Measurements from ENCODE around the gene RPS21.

RPS21 gene

DNA sequence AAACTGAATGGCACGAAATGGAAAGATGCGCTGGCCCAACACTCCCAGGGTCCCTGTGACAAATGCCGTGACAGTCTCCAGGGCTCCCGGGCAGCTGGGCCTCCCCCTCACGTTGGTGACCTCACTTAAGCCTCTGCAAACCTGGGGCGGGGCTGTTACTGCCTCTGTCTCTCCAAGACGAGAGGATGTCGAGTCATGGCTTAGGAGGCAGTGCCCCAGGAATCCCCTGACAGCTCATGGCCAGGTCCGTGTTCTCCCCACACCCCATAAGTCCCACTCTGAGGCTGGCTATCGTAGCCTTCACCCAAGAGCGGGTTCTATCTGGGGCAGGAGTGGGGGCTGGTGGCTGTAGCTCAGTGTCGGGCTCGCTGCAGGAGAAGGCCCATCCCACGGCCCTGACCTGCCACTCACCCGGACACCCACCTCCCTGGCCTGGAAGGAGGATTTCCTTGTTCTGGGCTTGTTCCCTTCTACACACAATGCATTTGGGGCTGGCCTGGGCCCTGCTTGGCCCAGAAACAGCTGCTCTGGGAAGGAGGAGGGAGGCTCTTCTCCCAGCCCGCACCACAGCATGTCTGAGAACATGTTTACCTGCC, 5.6 kb upstream of the RPS21 start:
- DNase-seq, result no peak

GRCh38 chr20:62381842-62382241, 5.1 kb upstream of the RPS21 start:
- no peak for DNase-seq

DNA sequence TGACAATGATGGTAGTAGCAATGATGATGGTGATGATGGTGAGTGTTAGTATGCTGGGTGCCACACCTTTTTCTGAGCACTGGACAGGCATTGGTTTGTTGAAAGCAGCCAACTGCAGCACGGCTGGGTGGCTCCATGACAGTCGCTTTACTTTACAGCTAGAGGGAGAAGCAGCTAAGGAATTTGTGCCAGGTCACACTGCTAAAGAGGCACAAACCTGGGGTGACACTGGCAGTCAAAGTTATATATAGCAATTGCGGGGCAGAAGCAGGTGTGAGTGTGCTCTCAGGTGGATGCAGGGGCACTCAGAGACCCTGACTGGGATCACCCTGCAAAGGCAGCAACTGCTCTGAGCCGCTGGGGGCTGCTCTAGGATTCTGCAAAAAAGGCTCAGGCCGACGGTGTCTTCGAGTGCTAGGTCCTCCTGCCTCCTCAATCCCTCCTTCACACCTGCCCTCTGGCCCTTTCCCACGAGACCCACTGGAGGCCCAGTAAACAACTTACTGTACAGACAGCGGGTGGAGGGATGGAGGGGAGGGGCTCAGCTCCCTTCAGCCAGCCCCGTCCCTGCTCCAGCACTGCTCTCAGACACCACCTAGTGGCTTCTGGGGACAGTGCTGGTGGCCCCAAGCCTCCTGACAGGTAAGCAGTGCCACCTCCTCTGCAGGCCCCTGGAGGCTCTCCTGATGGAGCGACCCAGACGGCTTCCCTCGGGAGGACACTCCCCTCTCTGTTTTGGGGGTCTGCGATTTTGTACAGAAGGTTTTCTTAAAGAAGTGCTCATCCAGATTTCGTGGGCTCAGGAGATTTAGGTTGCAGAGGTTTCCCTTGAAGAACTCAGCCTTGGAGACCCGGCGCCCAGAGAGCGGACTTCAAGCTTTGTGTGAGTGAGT, 4.4 kb upstream of the RPS21 start:
- DNase-seq, result peak; percentile 84

GRCh38 chr20:62387219-62387913, 463 bp downstream of the RPS21 start:
- no peak for DNase-seq

GRCh38 chr20:62387933-62388635, 1.2 kb downstream of the RPS21 start:
- DNase-seq, result no peak

DNA sequence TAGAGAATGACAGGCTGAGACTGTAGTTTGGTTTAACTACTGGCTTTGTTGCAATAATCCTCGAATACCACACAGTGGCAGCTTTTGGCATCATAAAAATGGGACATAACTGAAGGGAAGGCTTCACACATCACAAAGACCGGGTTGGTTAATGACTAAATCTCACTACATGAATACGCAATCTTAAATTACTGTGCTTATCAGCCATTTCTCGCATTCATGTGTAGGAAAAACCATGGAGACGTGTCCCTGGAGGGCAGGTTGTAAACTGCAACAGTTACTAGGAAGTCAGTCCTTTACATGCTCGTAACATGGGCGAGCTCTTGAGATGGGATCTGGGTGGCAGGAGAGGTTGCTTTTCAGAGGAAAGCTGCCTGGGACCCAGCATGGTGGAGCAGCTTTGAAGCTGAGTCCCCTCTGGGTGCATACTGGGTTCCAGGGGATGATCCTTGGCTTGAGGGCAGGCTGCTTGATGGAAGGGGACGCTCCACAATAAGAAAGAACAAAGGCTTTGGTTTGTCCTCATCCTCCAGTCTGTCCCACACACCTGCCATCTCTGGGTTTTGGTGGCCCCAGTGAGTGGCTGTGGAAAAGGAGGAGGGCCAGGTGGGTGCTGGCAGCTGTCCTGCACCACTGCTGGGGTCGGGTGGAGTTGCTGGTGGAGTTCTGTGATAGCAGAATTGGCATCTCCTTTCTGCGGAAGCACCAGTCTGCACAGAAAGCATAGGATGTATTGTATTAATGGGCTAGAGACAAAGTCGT, 2.1 kb downstream of the RPS21 start:
- DNase-seq, result no peak

- DNase-seq, result no peak
These were observed 2.7 kb downstream of the RPS21 start for GRCh38 chr20:62389601-62390087.

DNA sequence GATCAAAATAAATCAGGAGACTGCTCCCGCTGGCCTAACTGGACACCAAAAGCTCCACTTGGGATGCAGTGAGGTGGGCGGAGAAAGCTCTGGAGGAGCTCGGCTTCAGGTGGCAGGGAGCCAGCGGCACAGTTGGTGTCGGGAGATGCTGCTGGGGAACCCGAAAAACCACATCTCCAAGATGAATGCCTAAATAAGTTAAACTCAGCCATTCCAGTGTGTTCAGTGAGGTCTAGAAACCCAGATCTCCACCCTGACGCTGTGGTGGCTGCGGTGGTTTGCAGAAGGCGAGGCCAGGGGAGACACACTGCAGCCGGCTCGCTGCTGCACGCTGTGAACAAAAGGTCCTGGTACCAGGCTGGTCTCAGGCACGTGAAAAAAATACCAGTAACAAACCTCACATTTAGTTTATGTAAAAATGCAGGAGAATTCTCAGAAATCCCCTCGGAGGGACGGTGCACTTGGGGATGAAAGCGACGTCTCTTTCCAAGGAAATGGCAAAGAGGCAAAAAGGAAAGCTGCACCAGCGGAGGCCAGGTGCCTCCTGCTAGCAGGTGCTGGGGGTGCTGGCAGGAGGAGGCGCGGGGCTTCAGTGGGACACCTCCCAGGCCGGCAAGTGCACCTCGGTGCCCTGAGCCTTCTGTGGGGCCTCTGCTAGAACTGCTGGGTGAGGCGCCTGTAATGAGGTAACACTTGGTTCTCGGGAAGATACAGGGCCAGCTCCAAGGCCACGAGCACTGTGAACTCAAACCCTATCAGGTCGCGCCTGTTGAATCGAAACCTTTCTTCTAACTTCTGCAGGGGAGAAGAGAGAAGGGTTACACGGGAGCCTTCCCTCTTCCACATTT, 3.6 kb downstream of the RPS21 start:
- DNase-seq, result no peak

DNA sequence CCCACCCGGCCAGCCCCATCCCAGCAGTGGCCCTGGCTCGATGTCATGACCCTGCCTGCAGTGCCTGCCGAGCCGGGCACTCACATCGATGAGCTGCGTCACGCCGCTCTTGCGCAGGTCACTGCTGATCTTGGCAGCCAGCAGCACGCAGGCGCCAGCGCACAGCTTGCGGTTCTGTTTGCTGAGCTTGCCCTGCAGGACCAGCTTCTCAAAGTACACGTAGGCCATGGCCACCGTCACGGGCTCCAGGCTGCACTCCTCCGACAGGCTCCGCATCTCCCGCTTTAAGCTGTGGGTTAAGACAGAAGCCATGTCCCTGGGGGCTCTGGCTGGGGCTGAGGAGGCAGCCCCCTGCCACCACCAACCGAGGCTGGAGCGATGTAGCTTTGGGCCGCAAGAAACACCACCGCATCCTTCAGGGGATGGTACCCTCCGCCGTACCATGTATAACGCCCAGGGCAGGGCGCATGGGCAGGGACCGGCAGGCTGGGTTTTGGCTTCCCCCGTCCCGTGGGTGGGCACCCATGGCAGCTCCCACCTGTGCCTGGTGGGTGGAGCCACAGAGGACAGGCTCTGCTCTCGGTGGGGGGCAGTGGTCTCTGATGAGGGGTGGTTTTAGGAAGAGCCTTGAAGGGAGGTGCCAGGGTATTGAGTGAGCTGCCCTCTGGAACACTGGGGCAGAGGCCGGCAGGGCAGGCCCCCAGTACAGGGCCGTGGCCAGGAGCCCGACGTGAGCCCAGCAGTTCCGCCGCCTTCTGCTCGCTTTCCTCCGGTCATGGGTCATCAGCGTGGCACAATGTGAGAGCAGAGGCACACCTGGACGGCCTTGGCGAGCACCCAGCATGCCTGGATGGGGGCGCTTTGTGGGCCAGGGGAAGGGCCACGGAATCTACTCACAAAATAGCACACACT, 4.5 kb downstream of the RPS21 start:
- no peak for DNase-seq

GRCh38 chr20:62392077-62392418, 5.1 kb downstream of the RPS21 start:
- no peak for DNase-seq

- no peak for DNase-seq
These were observed 5.9 kb downstream of the RPS21 start for GRCh38 chr20:62392621-62393334.

DNA sequence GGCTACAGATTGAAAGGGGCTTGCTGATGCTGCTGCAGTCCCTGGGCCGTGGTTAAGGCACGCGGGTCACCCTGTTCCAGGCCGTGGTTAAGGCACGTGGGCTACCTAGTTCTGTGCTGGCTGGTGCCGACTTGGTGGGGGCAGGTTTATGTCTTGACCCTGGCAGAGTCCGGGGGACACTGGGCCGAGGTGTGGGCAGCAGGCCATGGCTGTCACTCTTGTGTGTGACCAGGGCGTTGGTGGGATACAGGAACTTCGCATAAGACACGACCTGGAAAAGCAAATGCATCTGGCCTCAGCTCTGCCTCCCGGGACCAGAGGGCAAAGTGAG, 6.4 kb downstream of the RPS21 start:
- DNase-seq, result no peak

- DNase-seq, result no peak
These were observed 6.9 kb downstream of the RPS21 start for GRCh38 chr20:62393830-62394229.

DNA sequence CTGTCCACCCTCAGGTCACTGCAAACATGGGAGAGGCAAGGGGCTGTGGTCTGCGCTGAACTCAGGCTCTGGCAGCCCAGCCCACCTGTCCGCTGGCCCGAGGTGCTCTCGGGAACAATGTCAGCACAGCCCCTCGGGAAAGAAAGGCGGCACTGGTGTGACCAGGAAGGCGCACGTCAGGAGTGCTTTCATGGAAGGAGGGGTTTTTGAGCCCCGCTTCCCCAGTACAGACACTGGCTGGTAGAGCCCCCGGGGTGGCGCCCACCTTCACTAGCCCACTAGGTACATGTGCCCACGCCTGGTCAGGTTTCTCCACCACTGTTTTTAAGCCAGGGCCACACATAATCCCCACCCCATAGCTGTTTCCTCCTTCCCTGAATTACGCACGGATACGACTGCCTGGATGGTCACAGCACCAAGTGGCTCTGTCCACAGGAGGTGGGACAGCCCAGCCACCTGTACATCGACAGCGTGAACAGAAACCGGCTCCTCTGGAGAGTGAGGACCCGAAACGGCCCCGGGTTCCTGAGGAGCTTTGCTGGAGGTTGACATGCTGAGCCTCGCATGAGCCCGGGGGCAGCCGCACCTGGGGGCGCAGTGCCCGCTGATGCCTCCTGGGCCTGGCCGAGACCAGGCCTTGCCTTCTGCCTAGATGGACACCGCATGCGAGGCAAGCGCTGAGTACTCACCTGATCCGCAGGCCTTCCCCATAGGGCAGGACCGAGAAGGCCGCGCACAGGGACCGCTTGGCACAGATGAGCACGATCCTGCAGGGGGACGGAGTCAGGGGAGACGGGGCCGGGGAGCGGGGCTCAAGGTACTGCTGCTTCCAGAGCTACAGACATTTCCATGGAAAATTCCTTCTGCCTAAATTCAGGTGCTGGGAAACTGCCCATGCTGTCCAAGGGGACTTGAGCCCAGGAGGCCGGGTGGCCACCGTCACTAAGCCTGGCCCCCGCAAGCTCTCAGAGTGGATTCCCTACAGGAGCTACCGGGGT, 7.6 kb downstream of the RPS21 start:
- DNase-seq, result no peak

DNA sequence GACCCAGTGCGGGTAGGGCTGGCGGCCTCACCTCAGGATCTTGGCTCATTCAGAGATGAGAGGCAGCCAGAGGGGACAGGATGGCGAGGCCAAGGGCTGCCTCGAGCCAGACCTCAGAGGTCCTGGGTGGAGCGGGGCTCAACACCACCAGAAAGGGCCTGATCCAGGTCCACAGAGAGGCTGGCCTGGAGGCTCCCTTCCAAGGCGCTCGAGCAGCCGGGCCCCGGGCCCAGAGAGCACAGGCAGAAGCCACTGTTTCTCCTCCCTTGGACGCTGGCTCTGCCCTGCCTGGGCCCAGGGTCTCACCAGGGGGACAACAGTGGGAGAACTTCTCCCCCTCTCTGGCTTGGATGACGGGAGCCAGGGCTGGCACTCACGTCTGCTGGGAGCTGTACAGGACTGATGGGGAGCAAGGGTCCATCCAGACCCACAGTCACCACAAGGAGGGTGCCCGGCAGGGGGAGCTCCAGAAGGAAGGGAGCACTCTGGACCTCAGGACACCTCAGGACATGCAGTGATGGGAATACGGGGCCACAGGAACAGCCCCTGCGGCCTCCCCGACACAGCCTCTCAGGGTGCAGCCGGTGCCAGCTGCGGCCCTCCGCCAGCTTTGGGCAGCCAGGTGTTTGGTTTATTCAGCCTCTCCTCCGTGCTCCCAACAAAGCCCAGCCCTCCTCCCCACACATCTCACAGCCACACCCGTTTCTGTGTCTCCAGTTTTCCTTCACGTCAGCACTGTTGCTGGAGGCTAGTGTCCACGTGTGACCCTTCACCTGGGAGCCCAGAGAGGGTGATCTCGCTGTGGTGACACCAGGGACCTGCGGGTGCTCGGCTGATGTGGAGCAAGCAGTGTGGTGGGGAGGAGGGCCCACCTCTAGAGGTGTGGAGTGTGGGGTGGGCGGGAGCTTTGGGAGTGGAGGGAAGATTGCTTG, 8.7 kb downstream of the RPS21 start:
- DNase-seq, result no peak

DNA sequence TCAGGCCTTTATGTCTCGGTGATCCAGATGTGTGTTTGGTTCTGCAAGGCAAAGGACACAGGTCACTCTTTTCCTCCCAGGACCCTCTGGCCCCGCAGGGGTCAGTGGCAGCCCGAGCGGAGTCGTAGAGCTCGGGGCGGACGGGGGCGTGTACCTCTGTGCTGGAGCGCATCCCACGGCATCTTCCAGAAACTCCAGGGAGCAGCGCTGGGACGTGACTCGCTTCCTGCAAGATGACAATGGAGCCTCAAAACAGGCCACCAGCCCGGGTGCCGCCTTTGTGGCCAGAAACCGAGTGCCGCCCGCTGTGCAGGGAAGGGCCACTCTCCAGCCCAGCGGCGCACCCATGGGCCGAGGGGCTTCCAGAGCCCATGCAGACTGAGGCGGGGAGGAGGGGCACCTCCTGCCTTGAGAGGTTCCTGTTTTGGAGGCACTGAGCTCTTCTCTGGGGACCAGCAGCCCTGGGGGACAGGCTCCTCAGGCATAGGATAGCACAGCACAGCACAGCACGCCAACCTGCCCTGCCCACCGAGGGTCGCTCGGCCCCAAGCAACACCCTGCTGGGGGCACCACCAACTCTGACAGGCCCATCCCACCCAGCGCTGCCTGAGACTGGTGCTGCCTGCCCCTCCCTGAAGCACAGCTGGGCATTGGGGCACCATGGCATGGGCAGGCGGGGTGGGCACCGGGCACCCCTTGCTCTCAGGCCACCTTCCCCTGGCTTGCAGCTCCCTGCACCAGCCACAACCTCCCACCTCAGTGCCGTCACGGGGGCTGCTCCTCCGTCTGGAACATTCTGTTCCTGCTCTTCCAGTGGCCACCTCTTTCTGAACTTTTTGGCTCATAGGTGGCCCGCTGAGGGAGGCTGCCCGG, 9.7 kb downstream of the RPS21 start:
- DNase-seq, result no peak

Measured in NCI-H146 (cell line).